Neural cell (in vitro differentiated cells): ENCODE results near the gene IKZF2.

ENCODE experiments used
- EP300 ChIP-seq: fragments of 450-650 bp; conservative IDR thresholded peaks from 2 replicates; pipeline ENCODE4 v1.6.1; 2014; ENCODE audit warnings: antibody characterized with exemption, mild to moderate bottlenecking, moderate library complexity; ENCODE audit not compliant: poor library complexity, severe bottlenecking
- EZH2 ChIP-seq: fragments of 200-600, 300-800 bp; shearing (Covaris generic), sonication (generic); IDR thresholded peaks from 2 replicates; pipeline ENCODE4 v1.6.1; 2014; ENCODE audit warnings: antibody characterized with exemption, low read length, borderline replicate concordance, mild to moderate bottlenecking; ENCODE audit not compliant: insufficient read depth, poor library complexity, severe bottlenecking
- POLR2AphosphoS5 ChIP-seq: IDR thresholded peaks from 2 replicates; pipeline ENCODE4 v1.6.1; 2012
- REST ChIP-seq: IDR thresholded peaks from 2 replicates; pipeline ENCODE4 v1.6.1; 2012; ENCODE audit warnings: borderline replicate concordance
- SMC3 ChIP-seq: fragments of 450-650 bp; conservative IDR thresholded peaks from 2 replicates; pipeline ENCODE4 v1.6.1; 2014; ENCODE audit warnings: antibody characterized with exemption, mild to moderate bottlenecking, moderate library complexity; ENCODE audit not compliant: poor library complexity
- TF ChIP-seq, protein P1 (sequence below): fragments of 450-650 bp; IDR thresholded peaks from 2 replicates; pipeline ENCODE4 v1.5.1; 2014; ENCODE audit warnings: antibody characterized with exemption, mild to moderate bottlenecking, moderate library complexity; ENCODE audit not compliant: poor library complexity, severe bottlenecking

DNA sequence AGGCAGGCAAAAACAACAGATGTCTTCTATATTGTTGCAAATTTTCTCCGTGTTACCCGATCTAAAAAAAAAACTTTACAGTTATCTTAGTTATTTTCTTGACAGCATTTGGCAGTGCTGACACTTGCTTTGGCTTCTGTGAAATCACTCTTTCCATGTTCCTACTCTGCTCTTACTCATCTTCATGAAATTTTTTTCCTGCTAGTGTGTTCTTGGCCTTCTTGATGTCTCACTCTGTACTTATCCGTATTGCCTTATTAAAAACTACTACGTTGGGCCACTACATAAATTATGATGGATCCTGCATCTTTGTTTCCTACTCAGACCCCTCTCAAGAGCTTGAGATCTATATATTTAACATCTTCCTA is 134.4 kb downstream of the IKZF2 start:
- no peak for TF ChIP-seq EP300
- TF ChIP-seq EZH2, result no peak
- TF ChIP-seq, protein P1, sequence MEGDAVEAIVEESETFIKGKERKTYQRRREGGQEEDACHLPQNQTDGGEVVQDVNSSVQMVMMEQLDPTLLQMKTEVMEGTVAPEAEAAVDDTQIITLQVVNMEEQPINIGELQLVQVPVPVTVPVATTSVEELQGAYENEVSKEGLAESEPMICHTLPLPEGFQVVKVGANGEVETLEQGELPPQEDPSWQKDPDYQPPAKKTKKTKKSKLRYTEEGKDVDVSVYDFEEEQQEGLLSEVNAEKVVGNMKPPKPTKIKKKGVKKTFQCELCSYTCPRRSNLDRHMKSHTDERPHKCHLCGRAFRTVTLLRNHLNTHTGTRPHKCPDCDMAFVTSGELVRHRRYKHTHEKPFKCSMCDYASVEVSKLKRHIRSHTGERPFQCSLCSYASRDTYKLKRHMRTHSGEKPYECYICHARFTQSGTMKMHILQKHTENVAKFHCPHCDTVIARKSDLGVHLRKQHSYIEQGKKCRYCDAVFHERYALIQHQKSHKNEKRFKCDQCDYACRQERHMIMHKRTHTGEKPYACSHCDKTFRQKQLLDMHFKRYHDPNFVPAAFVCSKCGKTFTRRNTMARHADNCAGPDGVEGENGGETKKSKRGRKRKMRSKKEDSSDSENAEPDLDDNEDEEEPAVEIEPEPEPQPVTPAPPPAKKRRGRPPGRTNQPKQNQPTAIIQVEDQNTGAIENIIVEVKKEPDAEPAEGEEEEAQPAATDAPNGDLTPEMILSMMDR, result no peak
- no peak for TF ChIP-seq REST
- no peak for TF ChIP-seq POLR2AphosphoS5
- TF ChIP-seq SMC3, result no peak
